Measurements from ENCODE around the gene CGB3.
A peak's percentile ranks its signal among the peaks of the same experiment; 100 is the strongest.

- TF ChIP-seq TAF1 (IDR thresholded peaks at IDR 0.05; ENCODE audit: borderline replicate concordance, insufficient read depth, low read length): peak; percentile 96
- TF ChIP-seq, protein P1, sequence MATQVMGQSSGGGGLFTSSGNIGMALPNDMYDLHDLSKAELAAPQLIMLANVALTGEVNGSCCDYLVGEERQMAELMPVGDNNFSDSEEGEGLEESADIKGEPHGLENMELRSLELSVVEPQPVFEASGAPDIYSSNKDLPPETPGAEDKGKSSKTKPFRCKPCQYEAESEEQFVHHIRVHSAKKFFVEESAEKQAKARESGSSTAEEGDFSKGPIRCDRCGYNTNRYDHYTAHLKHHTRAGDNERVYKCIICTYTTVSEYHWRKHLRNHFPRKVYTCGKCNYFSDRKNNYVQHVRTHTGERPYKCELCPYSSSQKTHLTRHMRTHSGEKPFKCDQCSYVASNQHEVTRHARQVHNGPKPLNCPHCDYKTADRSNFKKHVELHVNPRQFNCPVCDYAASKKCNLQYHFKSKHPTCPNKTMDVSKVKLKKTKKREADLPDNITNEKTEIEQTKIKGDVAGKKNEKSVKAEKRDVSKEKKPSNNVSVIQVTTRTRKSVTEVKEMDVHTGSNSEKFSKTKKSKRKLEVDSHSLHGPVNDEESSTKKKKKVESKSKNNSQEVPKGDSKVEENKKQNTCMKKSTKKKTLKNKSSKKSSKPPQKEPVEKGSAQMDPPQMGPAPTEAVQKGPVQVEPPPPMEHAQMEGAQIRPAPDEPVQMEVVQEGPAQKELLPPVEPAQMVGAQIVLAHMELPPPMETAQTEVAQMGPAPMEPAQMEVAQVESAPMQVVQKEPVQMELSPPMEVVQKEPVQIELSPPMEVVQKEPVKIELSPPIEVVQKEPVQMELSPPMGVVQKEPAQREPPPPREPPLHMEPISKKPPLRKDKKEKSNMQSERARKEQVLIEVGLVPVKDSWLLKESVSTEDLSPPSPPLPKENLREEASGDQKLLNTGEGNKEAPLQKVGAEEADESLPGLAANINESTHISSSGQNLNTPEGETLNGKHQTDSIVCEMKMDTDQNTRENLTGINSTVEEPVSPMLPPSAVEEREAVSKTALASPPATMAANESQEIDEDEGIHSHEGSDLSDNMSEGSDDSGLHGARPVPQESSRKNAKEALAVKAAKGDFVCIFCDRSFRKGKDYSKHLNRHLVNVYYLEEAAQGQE (IDR thresholded peaks at IDR 0.05; ENCODE audit: insufficient read depth in 1 of 2, low read depth in 2 of 2, low read length in 2 of 2): no peak
- peak; percentile 85 for TF ChIP-seq POLR2AphosphoS5 (IDR thresholded peaks at IDR 0.05; ENCODE audit: low read depth, low read length)
Measured at GRCh38 chr19:48993175-48994034, 30.7 kb downstream of the CGB3 start, which contains the start of the genes GYS1 and RUVBL2.

Measured in PFSK-1 (cell line).